Lung (tissue), 12 donors: ENCODE measurements around the gene PDE4B. TPM values are rescaled to one million over a fixed set of nuclear protein-coding genes. Genes with fewer than 3 reads are reported as not detected.

Experiments used
- ATAC-seq: fragments of 200-7000 bp; cut with Tn5 transposase; one replicate; pipeline ENCODE4 v1.9.1; 2020; ENCODE audit warnings: moderate number of reproducible peaks; ENCODE audit not compliant: insufficient read depth, low FRiP score
- DNase-seq, 3 donors: peaks; one replicate each; pipeline ENCODE4 v3.0.0-alpha.2; 2013 to 2017
- H3K27ac ChIP-seq, 2 donors: one replicate each; pipeline ENCODE4 v1.5.1; 2013; ENCODE audit warnings: mild to moderate bottlenecking in 2 of 2, moderate library complexity in 2 of 2, control low read depth in 1 of 2, inconsistent platforms in 1 of 2, low read depth in 1 of 2, low read length in 1 of 2
- H3K27me3 ChIP-seq, 3 donors: one replicate each; pipeline ENCODE4 v1.5.1; 2013; ENCODE audit warnings: low read length in 2 of 3; ENCODE audit not compliant: control insufficient read depth in 3 of 3, insufficient read depth in 3 of 3
- H3K36me3 ChIP-seq, 4 donors: one replicate each; pipeline ENCODE4 v1.5.1; 2013; ENCODE audit warnings: low read length in 4 of 4, mild to moderate bottlenecking in 1 of 4, moderate library complexity in 1 of 4; ENCODE audit not compliant: control insufficient read depth in 4 of 4, insufficient read depth in 4 of 4
- H3K4me1 ChIP-seq, 5 donors: one replicate each; pipeline ENCODE4 v1.5.1; 2013; ENCODE audit warnings: low read length in 5 of 5, mild to moderate bottlenecking in 2 of 5, moderate library complexity in 1 of 5; ENCODE audit not compliant: control insufficient read depth in 5 of 5, insufficient read depth in 5 of 5
- H3K4me3 ChIP-seq: one replicate; pipeline ENCODE4 v1.5.1; 2013; ENCODE audit warnings: mild to moderate bottlenecking, control low read depth, moderate library complexity
- H3K9ac ChIP-seq, 2 donors: one replicate each; pipeline ENCODE4 v1.5.1; 2013; ENCODE audit warnings: low read length in 2 of 2, control low read depth in 1 of 2; ENCODE audit not compliant: insufficient read depth in 1 of 2
- H3K9me3 ChIP-seq, 4 donors: one replicate each; pipeline ENCODE4 v1.5.1; 2013; ENCODE audit warnings: low read length in 3 of 4, mild to moderate bottlenecking in 1 of 4, moderate library complexity in 1 of 4; ENCODE audit not compliant: control insufficient read depth in 4 of 4, insufficient read depth in 3 of 4
- WGBS, 2 donors: extraction: QIAGEN DNeasy Blood & Tissue Kit; methylation state at CpG; one replicate each; pipeline ENCODE4 v1.1.7; 2013; 5-methylcytosine and 5-hydroxymethylcytosine counted together
- polyA plus RNA-seq, 2 donors: library from polyadenylated mRNA; stranded (reverse); fragments of 200-250 nt; gene quantifications; one replicate each; pipeline ENCODE4 v1.2.1, GENCODE V29; 2013
- total RNA-seq, 2 donors: library from RNA; depleted of rRNA in 1 of 2; stranded (reverse); fragments of >200 nt in 1 of 2; gene quantifications; one replicate each; pipeline ENCODE4 v1.2.1, GENCODE V29; 2014 to 2021
- TF ChIP-seq, protein P1 (sequence below): IDR thresholded peaks from 2 replicates; pipeline ENCODE4 v1.5.1; 2012; ENCODE audit warnings: mild to moderate bottlenecking; ENCODE audit errors: control extremely low read depth, extremely low read depth
- donor health status: control.
- donor health status: control.
- donor health status: Bipolar disorder and iron deficiency.
- donor health status: healthy.
- donor health status: DM: yes; HTN: yes; CAD: no.

PDE4B gene
- total and polyA plus RNA-seq, 4 donors: 4.0 to 96.2 (median 20.2) TPM

DNA sequence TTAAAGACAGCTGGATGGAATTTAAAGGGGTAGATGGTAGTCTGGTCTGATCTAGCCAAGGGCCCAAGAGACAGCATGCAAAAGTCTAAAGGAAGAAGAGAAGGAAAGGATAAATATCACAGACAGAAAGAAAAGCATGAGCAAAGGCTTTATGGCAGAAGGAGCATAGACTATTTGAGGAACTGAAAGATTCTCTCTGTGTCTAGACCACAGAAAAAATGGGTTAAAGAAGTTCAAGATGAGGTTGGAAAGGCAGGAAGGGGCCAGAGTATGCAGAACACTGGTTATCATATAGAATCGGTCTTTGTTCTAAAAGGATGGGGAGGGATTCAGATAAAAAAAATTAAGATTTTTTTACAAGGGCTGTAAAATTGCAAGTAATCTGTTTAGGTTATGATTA lies 604.5 kb downstream of the PDE4B start:
- no peak overlapping the region for H3K4me3 ChIP-seq
- no peaks in the 10 kb centered on the region for H3K27me3 ChIP-seq
- no peak overlapping the region for H3K27ac ChIP-seq
- no peak overlapping the region for H3K9ac ChIP-seq
- no peak for DNase-seq
- ATAC-seq: no peak
- H3K36me3 ChIP-seq: no peaks in the 10 kb centered on the region
- TF ChIP-seq, protein P1, sequence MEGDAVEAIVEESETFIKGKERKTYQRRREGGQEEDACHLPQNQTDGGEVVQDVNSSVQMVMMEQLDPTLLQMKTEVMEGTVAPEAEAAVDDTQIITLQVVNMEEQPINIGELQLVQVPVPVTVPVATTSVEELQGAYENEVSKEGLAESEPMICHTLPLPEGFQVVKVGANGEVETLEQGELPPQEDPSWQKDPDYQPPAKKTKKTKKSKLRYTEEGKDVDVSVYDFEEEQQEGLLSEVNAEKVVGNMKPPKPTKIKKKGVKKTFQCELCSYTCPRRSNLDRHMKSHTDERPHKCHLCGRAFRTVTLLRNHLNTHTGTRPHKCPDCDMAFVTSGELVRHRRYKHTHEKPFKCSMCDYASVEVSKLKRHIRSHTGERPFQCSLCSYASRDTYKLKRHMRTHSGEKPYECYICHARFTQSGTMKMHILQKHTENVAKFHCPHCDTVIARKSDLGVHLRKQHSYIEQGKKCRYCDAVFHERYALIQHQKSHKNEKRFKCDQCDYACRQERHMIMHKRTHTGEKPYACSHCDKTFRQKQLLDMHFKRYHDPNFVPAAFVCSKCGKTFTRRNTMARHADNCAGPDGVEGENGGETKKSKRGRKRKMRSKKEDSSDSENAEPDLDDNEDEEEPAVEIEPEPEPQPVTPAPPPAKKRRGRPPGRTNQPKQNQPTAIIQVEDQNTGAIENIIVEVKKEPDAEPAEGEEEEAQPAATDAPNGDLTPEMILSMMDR: no peak
- 40 to 69% methylated on average over 1 of the region's 1 CpG for WGBS, 2 donors
- H3K4me1 ChIP-seq: peaks cover 0 to 12% (median 6%) of the 10 kb centered on the region in 5 donors
- no peaks in the 10 kb centered on the region for H3K9me3 ChIP-seq

DNA sequence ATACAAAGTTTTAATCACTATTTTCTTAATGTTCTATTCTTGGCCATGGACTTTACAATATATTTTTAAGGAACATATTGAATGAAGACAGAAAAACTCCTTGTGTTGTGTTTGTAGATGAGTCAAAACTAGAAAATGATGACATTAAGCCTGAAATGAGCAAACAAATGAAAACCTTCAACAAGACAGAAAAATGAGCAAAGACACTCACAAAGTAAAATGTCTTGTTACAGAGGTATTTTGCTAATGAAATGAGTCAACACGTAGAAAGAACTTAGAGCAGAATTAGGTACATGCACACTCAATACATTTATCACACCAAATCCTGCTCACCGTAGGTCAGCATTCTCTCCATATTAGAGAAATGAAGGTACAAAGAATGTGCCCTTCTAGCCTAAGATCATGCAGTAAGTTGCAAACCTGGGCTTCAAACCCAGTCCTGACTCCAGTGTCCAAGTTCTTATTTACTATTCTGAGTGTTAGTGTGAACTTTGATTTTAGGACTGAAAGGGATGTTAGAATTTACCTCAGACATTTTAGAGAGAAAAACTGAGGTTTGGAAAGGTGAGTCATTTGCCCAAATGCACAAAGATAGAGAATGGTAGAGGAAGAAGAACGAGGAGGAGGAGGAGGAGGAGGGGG lies 607.3 kb downstream of the PDE4B start:
- peaks cover 0 to 18% (median 17%) of the 10 kb centered on the region in 5 donors for H3K4me1 ChIP-seq
- no peak for DNase-seq
- no peak overlapping the region for H3K27ac ChIP-seq
- ATAC-seq: no peak
- no peaks in the 10 kb centered on the region for H3K36me3 ChIP-seq
- H3K27me3 ChIP-seq: no peaks in the 10 kb centered on the region
- H3K9ac ChIP-seq: no peak overlapping the region
- H3K4me3 ChIP-seq: no peak overlapping the region
- TF ChIP-seq, protein P1: no peak
- H3K9me3 ChIP-seq: no peaks in the 10 kb centered on the region
- WGBS, 2 donors: 77 to 94% methylated on average over 2 to 3 of the region's 3 CpGs

DNA sequence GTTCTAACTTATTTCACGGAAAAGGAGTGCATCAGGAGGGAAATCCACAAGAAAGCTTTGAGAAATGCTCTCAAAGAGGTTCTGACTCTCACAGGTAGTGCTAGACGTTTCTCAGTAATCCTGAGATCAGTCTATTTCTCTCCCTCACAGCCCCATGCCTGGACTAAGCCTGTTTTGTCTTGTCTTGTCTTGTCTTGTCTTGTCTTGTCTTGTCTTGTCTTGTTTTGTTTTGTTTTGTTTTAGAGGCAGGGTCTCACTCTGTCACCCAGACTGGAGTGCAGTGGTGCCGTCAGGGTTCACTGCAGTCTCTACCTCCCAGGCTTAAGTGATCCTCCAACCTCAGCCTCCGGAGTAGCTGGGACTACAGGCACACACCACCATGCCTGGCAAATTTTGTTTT lies 608.0 kb downstream of the PDE4B start:
- no peak overlapping the region for H3K4me3 ChIP-seq
- H3K9ac ChIP-seq: no peak overlapping the region
- TF ChIP-seq, protein P1: no peak
- H3K36me3 ChIP-seq: no peaks in the 10 kb centered on the region
- no peak for ATAC-seq
- no peaks in the 10 kb centered on the region for H3K27me3 ChIP-seq
- H3K27ac ChIP-seq: no peak overlapping the region
- WGBS, 2 donors: 91 to 95% methylated on average over 4 of the region's 4 CpGs
- no peaks in the 10 kb centered on the region for H3K9me3 ChIP-seq
- no peak for DNase-seq
- H3K4me1 ChIP-seq: peaks cover 0 to 18% (median 16%) of the 10 kb centered on the region in 5 donors

DNA sequence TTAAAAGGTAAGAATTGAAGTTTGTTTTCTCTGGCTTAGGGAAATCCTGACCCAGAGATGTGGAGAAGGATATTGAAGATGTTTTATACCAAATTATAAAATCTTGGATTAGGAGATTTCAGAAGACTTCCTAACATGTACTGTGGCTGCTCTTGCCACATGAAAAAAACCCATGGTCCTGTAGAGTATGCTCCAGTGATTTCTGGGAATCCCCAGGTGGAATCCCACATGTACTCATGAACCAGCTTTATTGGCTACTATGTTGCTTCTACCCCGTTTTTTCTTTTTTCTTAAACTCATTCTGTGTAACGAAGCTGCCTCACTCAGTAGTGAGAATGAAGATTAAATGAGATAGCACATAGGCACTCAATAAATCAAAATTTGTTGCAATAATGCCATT lies 608.5 kb downstream of the PDE4B start:
- ATAC-seq (no peak), DNase-seq (no peak)
- Histone ChIP-seq H3K4me1 (peaks cover 0 to 18% (median 12%) of the 10 kb centered on the region in 5 donors), H3K27ac (no peak overlapping the region), H3K9me3 (no peaks in the 10 kb centered on the region), H3K36me3 (no peaks in the 10 kb centered on the region), H3K9ac (no peak overlapping the region), H3K4me3 (no peak overlapping the region), H3K27me3 (no peaks in the 10 kb centered on the region)
- TF ChIP-seq, protein P1: no peak
- 76 to 89% methylated on average over 2 of the region's 2 CpGs for WGBS, 2 donors
